CD4-positive, alpha-beta memory T cell (primary cell): ENCODE data around the gene LAMA3. TPM values are rescaled to one million over a fixed set of nuclear protein-coding genes. Genes with fewer than 3 reads are reported as not detected.

Experiments
- CTCF ChIA-PET: fragments of 350-600 bp; sonication (Branson Sonifier 250); formaldehyde crosslinking; loops from one replicate; lab custom pipeline; 2021; ENCODE audit warnings: inconsistent platforms; ENCODE audit not compliant: partially characterized antibody; lab: Charles Lee
- POLR2A ChIA-PET: fragments of 350-600 bp; sonication (Branson Sonifier 250); formaldehyde crosslinking; loops from one replicate; lab custom pipeline; 2021; ENCODE audit not compliant: partially characterized antibody; lab: Charles Lee
- DNase-seq, 5 donors: peaks; one replicate each; pipeline versions ENCODE4 v3.0.0 to v3.0.0-alpha.2; 2020 to 2022; ENCODE audit warnings: mixed read lengths in 1 of 5
- H3K27ac ChIP-seq: one replicate; pipeline ENCODE4 v1.7.0; 2013; ENCODE audit warnings: low read depth, low read length
- H3K27me3 ChIP-seq: 2 replicates; pipeline ENCODE4 v1.7.0; 2013; ENCODE audit warnings: mild to moderate bottlenecking, low read length, moderate library complexity; ENCODE audit not compliant: insufficient read depth
- H3K36me3 ChIP-seq: 2 replicates; pipeline ENCODE4 v1.7.0; 2013; ENCODE audit warnings: mild to moderate bottlenecking, low read length, moderate library complexity; ENCODE audit not compliant: insufficient read depth
- H3K4me1 ChIP-seq: 2 replicates; pipeline ENCODE4 v1.7.0; 2013; ENCODE audit warnings: mild to moderate bottlenecking, low read length, moderate library complexity; ENCODE audit not compliant: insufficient read depth
- H3K4me3 ChIP-seq, 2 donors: one replicate each; pipeline ENCODE4 v1.7.0; 2013; ENCODE audit warnings: low read length in 2 of 2, mild to moderate bottlenecking in 1 of 2
- H3K9me3 ChIP-seq, 2 donors: one replicate each; pipeline ENCODE4 v1.7.0; 2013; ENCODE audit warnings: low read length in 2 of 2, control low read depth in 1 of 2; ENCODE audit not compliant: control insufficient read depth in 1 of 2
- H3K27ac Mint-ChIP-seq, 7 donors: one replicate each; pipeline ENCODE4 v1.8.0; 2020 to 2021; ENCODE audit warnings: mixed read lengths in 7 of 7, mild to moderate bottlenecking in 6 of 7, inconsistent platforms in 3 of 7, moderate library complexity in 3 of 7
- H3K27me3 Mint-ChIP-seq, 2 donors: one replicate each; pipeline ENCODE4 v1.8.0; 2020 to 2021; ENCODE audit warnings: mixed read lengths in 2 of 2
- H3K36me3 Mint-ChIP-seq, 2 donors: one replicate each; pipeline ENCODE4 v1.8.0; 2020 to 2021; ENCODE audit warnings: mixed read lengths in 2 of 2, inconsistent platforms in 1 of 2, mild to moderate bottlenecking in 1 of 2
- H3K4me1 Mint-ChIP-seq, 4 donors: one replicate each; pipeline ENCODE4 v1.8.0; 2020 to 2021; ENCODE audit warnings: mixed read lengths in 4 of 4, mild to moderate bottlenecking in 1 of 4
- H3K4me3 Mint-ChIP-seq, 8 donors: one replicate each; pipeline ENCODE4 v1.8.0; 2020 to 2021; ENCODE audit warnings: mixed read lengths in 8 of 8, mild to moderate bottlenecking in 7 of 8, moderate library complexity in 6 of 8, inconsistent platforms in 3 of 8
- H3K9me3 Mint-ChIP-seq, 8 donors: one replicate each; pipeline ENCODE4 v1.8.0; 2020 to 2021; ENCODE audit warnings: mixed read lengths in 8 of 8, mild to moderate bottlenecking in 5 of 8, inconsistent platforms in 3 of 8, moderate library complexity in 1 of 8
- intact Hi-C: fragments of 100-400 bp; cut with micrococcal nuclease; formaldehyde crosslinking; loops from one replicate; pipeline ENCODE4 v1.15.1; 2023
- polyA plus RNA-seq, 2 donors: library from polyadenylated mRNA; unstranded; fragments of 300-500 nt; fragmentation: Illumina TruSeq; gene quantifications; one replicate each; pipeline ENCODE4 v1.2.3, GENCODE V29; 2021
- total RNA-seq, 2 experiments: library from RNA; stranded (reverse); gene quantifications; one replicate each; pipeline ENCODE4 v1.2.3, GENCODE V29; 2021

LAMA3 gene
- total and polyA plus RNA-seq, 4 experiments from 2014 or later = not detected

- POLR2A ChIA-PET = interaction anchor here (1.3 kb wide), 1 partner anchor 228 kb away, joined by 3 read pairs; no protein-coding TSS in a partner anchor
- no peak for DNase-seq
- Mint-ChIP-seq H3K9me3 (peaks cover 0 to 1% (median 0%) of the 10 kb centered on the region in 8 donors), H3K4me1 (peaks cover 15 to 36% (median 19%) of the 10 kb centered on the region in 4 donors), H3K4me3 (no peak overlapping the region), H3K36me3 (no peaks in the 10 kb centered on the region), H3K27me3 (no peaks in the 10 kb centered on the region), H3K27ac (peak overlapping the region in 2 of 7 donors; percentile 18 to 61)
- H3K9me3 ChIP-seq = no peaks in the 10 kb centered on the region
- H3K36me3 ChIP-seq = no peaks in the 10 kb centered on the region
- H3K4me3 ChIP-seq = no peak overlapping the region
- CTCF ChIA-PET = interaction anchor here (1.5 to 5.1 kb wide), 2 partner anchors 94 to 109 kb away, joined by 3 to 26 read pairs; no protein-coding TSS in a partner anchor
- intact Hi-C loops = loop anchor here (2.0 to 5.0 kb wide), 4 partner anchors 47 to 312 kb away; partner anchors contain the start of genes CABYR and TTC39C
- H3K27me3 ChIP-seq = no peaks in the 10 kb centered on the region
- peaks cover 15% of the 10 kb centered on the region for H3K4me1 ChIP-seq
- no peak overlapping the region for H3K27ac ChIP-seq
These were observed 136.2 kb downstream of the LAMA3 start for GRCh38 chr18:23825496-23825895.

- Histone ChIP-seq H3K27ac (no peak overlapping the region), H3K4me1 (peaks cover 15% of the 10 kb centered on the region), H3K36me3 (no peaks in the 10 kb centered on the region), H3K4me3 (no peak overlapping the region), H3K9me3 (no peaks in the 10 kb centered on the region), H3K27me3 (no peaks in the 10 kb centered on the region)
- intact Hi-C loops = loop anchor here (2.0 to 5.0 kb wide), 4 partner anchors 46 to 311 kb away; partner anchors contain the start of genes CABYR and TTC39C
- no peaks in the 10 kb centered on the region for H3K27me3 Mint-ChIP-seq
- ChIA-PET CTCF (interaction anchor here (1.5 to 5.1 kb wide), 2 partner anchors 93 to 108 kb away, joined by 3 to 26 read pairs; no protein-coding TSS in a partner anchor), POLR2A (interaction anchor here (1.3 kb wide), 1 partner anchor 228 kb away, joined by 3 read pairs; no protein-coding TSS in a partner anchor)
- H3K4me3 Mint-ChIP-seq = peak overlapping the region in 1 of 8 donors; percentile 11
- peak overlapping the region; percentile 26 to 94 (median 61) for H3K27ac Mint-ChIP-seq
- H3K4me1 Mint-ChIP-seq = peaks cover 15 to 36% (median 19%) of the 10 kb centered on the region in 4 donors
- no peak for DNase-seq
- no peaks in the 10 kb centered on the region for H3K9me3 Mint-ChIP-seq
- no peaks in the 10 kb centered on the region for H3K36me3 Mint-ChIP-seq
These were observed 136.7 kb downstream of the LAMA3 start for GRCh38 chr18:23825978-23826405.

- POLR2A ChIA-PET = interaction anchor here (1.2 to 1.3 kb wide), 2 partner anchors 44 to 227 kb away, joined by 3 read pairs; no protein-coding TSS in a partner anchor
- peak overlapping the region in 6 of 7 donors; percentile 59 to 96 (median 90) for H3K27ac Mint-ChIP-seq
These were observed 137.8 kb downstream of the LAMA3 start for GRCh38 chr18:23826850-23827620.

GRCh38 chr18:23827681-23828080 is 138.4 kb downstream of the LAMA3 start:
- POLR2A ChIA-PET = interaction anchor here (0.8 to 1.4 kb wide), 3 partner anchors 11 to 187 kb away, joined by 3 to 8 read pairs (median 3); no protein-coding TSS in a partner anchor
- H3K4me1 Mint-ChIP-seq = peaks cover 15 to 36% (median 19%) of the 10 kb centered on the region in 4 donors
- no peaks in the 10 kb centered on the region for H3K27me3 ChIP-seq
- H3K36me3 Mint-ChIP-seq = no peaks in the 10 kb centered on the region
- H3K4me1 ChIP-seq = peaks cover 15% of the 10 kb centered on the region
- no peaks in the 10 kb centered on the region for H3K36me3 ChIP-seq
- peak overlapping the region in 6 of 7 donors; percentile 59 to 96 (median 90) for H3K27ac Mint-ChIP-seq
- no peak for DNase-seq
- no peak overlapping the region for H3K27ac ChIP-seq
- H3K9me3 Mint-ChIP-seq = no peaks in the 10 kb centered on the region
- H3K4me3 ChIP-seq = no peak overlapping the region
- no peaks in the 10 kb centered on the region for H3K27me3 Mint-ChIP-seq
- H3K9me3 ChIP-seq = no peaks in the 10 kb centered on the region
- no peak overlapping the region for H3K4me3 Mint-ChIP-seq
- intact Hi-C loops = loop anchor here (1.0 to 5.0 kb wide), 4 partner anchors 45 to 310 kb away; partner anchors contain the start of genes CABYR and TTC39C
- CTCF ChIA-PET = interaction anchor here (1.0 to 5.1 kb wide), 2 partner anchors 16 to 92 kb away, joined by 3 to 26 read pairs; no protein-coding TSS in a partner anchor

More at GRCh38 chr18:23826850-23827620, 137.8 kb downstream of the LAMA3 start:
- CTCF ChIA-PET = interaction anchor here (1.0 to 5.1 kb wide), 2 partner anchors 15 to 92 kb away, joined by 3 to 26 read pairs; no protein-coding TSS in a partner anchor
- Histone ChIP-seq H3K36me3 (no peaks in the 10 kb centered on the region), H3K4me3 (no peak overlapping the region), H3K9me3 (no peaks in the 10 kb centered on the region), H3K27ac (no peak overlapping the region), H3K27me3 (no peaks in the 10 kb centered on the region), H3K4me1 (peaks cover 15% of the 10 kb centered on the region)
- intact Hi-C loops = loop anchor here (5.0 kb wide), 3 partner anchors 45 to 310 kb away; partner anchors contain the start of genes CABYR and TTC39C
- H3K9me3 Mint-ChIP-seq = no peaks in the 10 kb centered on the region
- H3K4me3 Mint-ChIP-seq = no peak overlapping the region
- no peak for DNase-seq
- no peaks in the 10 kb centered on the region for H3K36me3 Mint-ChIP-seq
- no peaks in the 10 kb centered on the region for H3K27me3 Mint-ChIP-seq
- H3K4me1 Mint-ChIP-seq = peaks cover 15 to 36% (median 19%) of the 10 kb centered on the region in 4 donors

GRCh38 chr18:23828426-23828825 is 139.2 kb downstream of the LAMA3 start:
- H3K4me3 Mint-ChIP-seq = peak overlapping the region in 1 of 8 donors; percentile 57
- intact Hi-C loops = loop anchor here (1.0 to 5.0 kb wide), 4 partner anchors 44 to 309 kb away; partner anchors contain the start of genes CABYR and TTC39C
- POLR2A ChIA-PET = interaction anchor here (0.7 to 1.4 kb wide), 5 partner anchors 10 to 325 kb away, joined by 3 to 8 read pairs (median 3); partner anchors contain the start of gene RMC1

GRCh38 chr18:23832911-23833310 is 143.7 kb downstream of the LAMA3 start:
- no peaks in the 10 kb centered on the region for H3K36me3 Mint-ChIP-seq
- Histone ChIP-seq H3K36me3 (no peaks in the 10 kb centered on the region), H3K27ac (no peak overlapping the region), H3K4me1 (peaks cover 14% of the 10 kb centered on the region), H3K4me3 (no peak overlapping the region), H3K9me3 (no peaks in the 10 kb centered on the region), H3K27me3 (no peaks in the 10 kb centered on the region)
- no peak for DNase-seq
- H3K27ac Mint-ChIP-seq = no peak overlapping the region
- ChIA-PET CTCF (no interaction called here), POLR2A (no interaction called here)
- H3K4me3 Mint-ChIP-seq = no peak overlapping the region
- intact Hi-C loops = no loop called here
- no peaks in the 10 kb centered on the region for H3K9me3 Mint-ChIP-seq
- peaks cover 10 to 14% (median 11%) of the 10 kb centered on the region in 4 donors for H3K4me1 Mint-ChIP-seq
- H3K27me3 Mint-ChIP-seq = no peaks in the 10 kb centered on the region

More at GRCh38 chr18:23828426-23828825, 139.2 kb downstream of the LAMA3 start:
- Histone ChIP-seq H3K9me3 (no peaks in the 10 kb centered on the region), H3K4me1 (peaks cover 15% of the 10 kb centered on the region), H3K36me3 (no peaks in the 10 kb centered on the region), H3K27me3 (no peaks in the 10 kb centered on the region), H3K4me3 (no peak overlapping the region), H3K27ac (peak overlapping the region; percentile 48)
- CTCF ChIA-PET = interaction anchor here (1.0 to 5.1 kb wide), 3 partner anchors 11 to 91 kb away, joined by 3 to 26 read pairs (median 14); no protein-coding TSS in a partner anchor
- DNase-seq = peak; percentile 68 to 87 (median 83)
- no peaks in the 10 kb centered on the region for H3K27me3 Mint-ChIP-seq
- H3K4me1 Mint-ChIP-seq = peaks cover 15 to 36% (median 19%) of the 10 kb centered on the region in 4 donors
- H3K27ac Mint-ChIP-seq = peak overlapping the region in 6 of 7 donors; percentile 80 to 96 (median 92)
- H3K9me3 Mint-ChIP-seq = no peaks in the 10 kb centered on the region
- no peaks in the 10 kb centered on the region for H3K36me3 Mint-ChIP-seq
